Measurements from ENCODE around the gene TXNRD2.
A peak's percentile ranks its signal among the peaks of the same experiment; 100 is the strongest.

The TXNRD2 gene

DNA sequence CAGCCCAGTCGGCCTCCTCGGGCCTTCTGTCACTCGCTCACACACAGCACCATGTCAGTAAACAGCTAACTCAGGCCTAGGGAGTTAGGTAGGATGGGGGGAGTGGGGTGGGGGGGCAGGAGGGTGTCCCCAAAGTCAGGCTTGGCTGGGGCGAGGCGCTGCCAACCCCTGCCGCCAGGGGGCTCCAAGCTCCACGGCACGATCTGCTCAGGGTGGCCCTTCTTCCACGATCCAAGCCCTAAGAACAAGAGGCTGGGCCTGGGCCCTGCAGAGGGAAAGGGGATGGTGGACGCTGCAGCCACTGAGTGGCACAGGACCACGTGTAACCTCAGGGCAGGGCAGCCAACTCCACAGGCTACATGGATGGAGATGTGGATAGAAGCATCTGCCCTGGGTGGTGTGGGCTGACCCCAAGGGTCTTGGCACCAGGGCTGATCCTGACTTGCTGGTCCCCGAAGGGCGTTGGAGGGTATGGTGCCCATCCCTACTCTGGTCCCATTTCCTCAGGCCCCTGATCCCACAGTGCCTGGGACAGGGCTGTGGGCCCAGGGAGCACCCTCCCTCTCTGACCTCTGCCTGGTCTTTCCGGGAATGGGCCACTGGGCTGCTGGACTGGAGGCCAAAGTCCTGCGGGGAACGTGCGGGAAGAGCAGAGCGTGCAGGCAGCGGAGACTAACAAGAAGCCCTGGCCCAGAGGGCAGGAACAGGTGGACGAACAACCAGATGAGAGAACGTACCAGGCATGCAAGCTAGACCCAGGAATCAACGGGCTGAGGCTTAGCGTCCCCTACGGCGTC is 29.1 kb upstream of the TXNRD2 start:
- FAIRE-seq (peak; percentile 81), DNase-seq (ENCODE audit: insufficient read length) (peak; percentile 96)
- no peak for TF ChIP-seq POLR2AphosphoS5 (IDR thresholded peaks at IDR 0.05; ENCODE audit: low read depth, low read length)
- no peak for TF ChIP-seq POLR2A (IDR thresholded peaks at IDR 0.05; ENCODE audit: low read depth, low read length)
- TF ChIP-seq TAF1 (IDR thresholded peaks at IDR 0.05; ENCODE audit: borderline replicate concordance, low read depth, low read length): no peak

DNA sequence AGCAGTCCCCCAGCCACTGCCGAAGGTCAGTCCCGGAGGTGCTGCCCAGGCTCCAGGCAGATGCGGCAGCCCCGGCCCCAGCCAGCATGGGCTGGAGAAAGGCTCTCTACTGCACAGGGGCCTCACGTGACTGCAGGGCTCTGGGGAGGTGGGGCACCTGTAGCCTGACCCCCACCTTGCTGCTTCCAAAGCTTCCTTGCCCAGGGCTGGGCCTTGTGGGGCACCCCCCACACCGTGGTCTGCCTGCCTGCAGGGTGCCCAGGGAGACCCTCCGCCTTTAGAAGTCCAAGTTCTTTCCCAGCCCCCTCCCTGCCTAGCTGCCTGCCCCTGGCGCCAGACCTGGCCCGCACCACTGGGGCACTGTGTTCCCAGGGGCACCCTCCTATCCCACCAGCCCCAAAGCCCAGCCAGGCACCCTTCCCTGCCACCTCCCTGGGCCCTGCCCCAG is 28.4 kb upstream of the TXNRD2 start:
- DNase-seq (ENCODE audit: insufficient read length) (no peak), FAIRE-seq (no peak)
- TF ChIP-seq POLR2A (IDR thresholded peaks at IDR 0.05; ENCODE audit: low read depth, low read length) (no peak), TAF1 (IDR thresholded peaks at IDR 0.05; ENCODE audit: borderline replicate concordance, low read depth, low read length) (no peak), POLR2AphosphoS5 (IDR thresholded peaks at IDR 0.05; ENCODE audit: low read depth, low read length) (no peak)

DNA sequence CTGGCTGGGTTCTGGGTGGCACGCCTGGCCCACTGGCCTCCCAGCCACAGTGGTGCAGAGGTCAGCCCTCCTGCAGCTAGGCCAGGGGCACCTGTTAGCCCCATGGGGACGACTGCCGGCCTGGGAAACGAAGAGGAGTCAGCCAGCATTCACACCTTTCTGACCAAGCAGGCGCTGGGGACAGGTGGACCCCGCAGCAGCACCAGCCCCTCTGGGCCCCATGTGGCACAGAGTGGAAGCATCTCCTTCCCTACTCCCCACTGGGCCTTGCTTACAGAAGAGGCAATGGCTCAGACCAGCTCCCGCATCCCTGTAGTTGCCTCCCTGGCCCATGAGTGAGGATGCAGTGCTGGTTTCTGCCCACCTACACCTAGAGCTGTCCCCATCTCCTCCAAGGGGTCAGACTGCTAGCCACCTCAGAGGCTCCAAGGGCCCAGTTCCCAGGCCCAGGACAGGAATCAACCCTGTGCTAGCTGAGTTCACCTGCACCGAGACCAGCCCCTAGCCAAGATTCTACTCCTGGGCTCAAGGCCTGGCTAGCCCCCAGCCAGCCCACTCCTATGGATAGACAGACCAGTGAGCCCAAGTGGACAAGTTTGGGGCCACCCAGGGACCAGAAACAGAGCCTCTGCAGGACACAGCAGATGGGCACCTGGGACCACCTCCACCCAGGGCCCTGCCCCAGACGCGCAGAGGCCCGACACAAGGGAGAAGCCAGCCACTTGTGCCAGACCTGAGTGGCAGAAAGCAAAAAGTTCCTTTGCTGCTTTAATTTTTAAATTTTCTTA is 27.7 kb upstream of the TXNRD2 start:
- TF ChIP-seq TAF1 (IDR thresholded peaks at IDR 0.05; ENCODE audit: borderline replicate concordance, low read depth, low read length) (no peak), POLR2A (IDR thresholded peaks at IDR 0.05; ENCODE audit: low read depth, low read length) (no peak), POLR2AphosphoS5 (IDR thresholded peaks at IDR 0.05; ENCODE audit: low read depth, low read length) (no peak)
- DNase-seq (ENCODE audit: insufficient read length) (no peak), FAIRE-seq (no peak)

DNA sequence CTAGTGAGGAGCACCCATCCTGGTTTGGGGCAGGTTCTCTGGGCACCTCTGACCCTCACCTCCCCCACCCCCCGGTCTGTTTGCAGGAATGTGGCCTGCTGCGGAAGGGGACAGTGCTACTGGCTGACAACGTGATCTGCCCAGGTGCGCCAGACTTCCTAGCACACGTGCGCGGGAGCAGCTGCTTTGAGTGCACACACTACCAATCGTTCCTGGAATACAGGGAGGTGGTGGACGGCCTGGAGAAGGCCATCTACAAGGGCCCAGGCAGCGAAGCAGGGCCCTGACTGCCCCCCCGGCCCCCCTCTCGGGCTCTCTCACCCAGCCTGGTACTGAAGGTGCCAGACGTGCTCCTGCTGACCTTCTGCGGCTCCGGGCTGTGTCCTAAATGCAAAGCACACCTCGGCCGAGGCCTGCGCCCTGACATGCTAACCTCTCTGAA is 26.9 kb upstream of the TXNRD2 start:
- no peak for DNase-seq (ENCODE audit: insufficient read length)
- no peak for FAIRE-seq
- TF ChIP-seq TAF1 (IDR thresholded peaks at IDR 0.05; ENCODE audit: borderline replicate concordance, low read depth, low read length): no peak
- no peak for TF ChIP-seq POLR2AphosphoS5 (IDR thresholded peaks at IDR 0.05; ENCODE audit: low read depth, low read length)
- no peak for TF ChIP-seq POLR2A (IDR thresholded peaks at IDR 0.05; ENCODE audit: low read depth, low read length)

DNA sequence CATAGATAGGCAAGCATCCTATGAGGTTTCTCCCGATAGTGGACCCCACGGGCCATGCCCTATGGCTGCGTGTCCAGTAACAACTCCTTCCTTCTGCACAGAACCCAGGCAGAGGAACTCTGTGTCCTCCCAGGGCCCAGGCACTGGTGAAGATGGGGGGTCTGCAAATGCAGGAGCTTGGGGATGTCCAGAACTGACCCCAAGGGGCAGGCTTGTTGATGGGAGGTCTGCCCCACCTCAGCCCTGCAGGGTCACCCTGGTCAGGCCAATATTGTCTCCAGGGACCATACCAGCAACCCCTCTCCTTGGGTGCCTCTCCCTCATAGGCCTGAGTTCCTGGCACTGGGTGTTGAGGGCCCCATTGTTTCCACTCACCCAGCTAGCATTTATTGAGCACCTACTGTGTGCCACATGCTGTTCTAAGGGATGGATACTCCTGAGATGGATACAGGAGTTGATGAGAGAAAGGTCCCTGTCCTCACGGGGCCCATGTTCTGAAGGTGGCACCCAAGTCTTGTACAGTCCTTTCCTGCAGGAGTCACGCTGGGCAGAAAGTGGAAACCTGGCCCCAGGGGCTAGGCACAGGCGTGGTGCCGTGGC is 26.3 kb upstream of the TXNRD2 start:
- DNase-seq (ENCODE audit: insufficient read length) (no peak), FAIRE-seq (no peak)
- TF ChIP-seq TAF1 (IDR thresholded peaks at IDR 0.05; ENCODE audit: borderline replicate concordance, low read depth, low read length) (no peak), POLR2AphosphoS5 (IDR thresholded peaks at IDR 0.05; ENCODE audit: low read depth, low read length) (no peak)

DNA sequence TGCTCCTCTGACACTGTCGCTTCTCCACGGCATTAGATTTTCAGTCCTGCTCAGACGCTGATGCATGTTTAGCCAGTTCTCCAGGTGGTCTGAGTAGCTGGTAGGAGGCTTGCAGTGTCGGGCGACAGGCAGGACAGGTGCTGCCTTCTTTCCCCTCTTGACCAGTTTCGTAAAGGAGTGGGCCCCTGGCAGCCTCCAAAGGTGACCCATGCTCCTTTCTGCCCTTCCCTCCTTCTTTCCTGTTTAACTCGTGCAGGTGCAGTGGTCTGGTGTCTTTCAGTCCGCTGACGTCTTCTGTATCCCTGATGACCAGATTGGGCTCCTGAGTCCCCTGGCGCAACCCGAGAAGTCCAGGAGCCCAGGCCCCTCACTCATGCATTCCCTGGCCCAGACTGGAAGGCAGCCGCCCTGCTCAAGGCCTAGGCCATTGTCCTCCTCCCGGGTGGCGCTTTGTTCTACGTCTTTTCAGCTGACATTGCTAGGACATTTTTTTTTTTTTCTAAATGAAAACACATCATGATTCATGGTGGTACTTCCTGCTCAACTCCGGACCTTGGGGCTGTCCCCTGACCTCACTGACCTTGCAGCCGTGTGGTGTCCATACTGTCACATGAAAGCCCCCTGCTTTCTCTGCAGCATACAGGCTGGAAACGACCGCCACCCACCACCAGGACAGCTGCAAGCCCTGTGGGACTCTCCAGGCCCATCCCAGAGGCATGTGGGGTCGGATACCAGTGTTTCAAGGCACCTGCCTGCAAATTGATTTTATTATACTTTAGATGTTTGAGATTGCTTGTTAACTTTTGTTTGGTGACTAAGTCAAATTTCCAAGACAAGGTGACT is 25.5 kb upstream of the TXNRD2 start:
- FAIRE-seq (no peak), DNase-seq (ENCODE audit: insufficient read length) (no peak)
- TF ChIP-seq TAF1 (IDR thresholded peaks at IDR 0.05; ENCODE audit: borderline replicate concordance, low read depth, low read length) (no peak), POLR2AphosphoS5 (IDR thresholded peaks at IDR 0.05; ENCODE audit: low read depth, low read length) (no peak), POLR2A (IDR thresholded peaks at IDR 0.05; ENCODE audit: low read depth, low read length) (no peak)

DNA sequence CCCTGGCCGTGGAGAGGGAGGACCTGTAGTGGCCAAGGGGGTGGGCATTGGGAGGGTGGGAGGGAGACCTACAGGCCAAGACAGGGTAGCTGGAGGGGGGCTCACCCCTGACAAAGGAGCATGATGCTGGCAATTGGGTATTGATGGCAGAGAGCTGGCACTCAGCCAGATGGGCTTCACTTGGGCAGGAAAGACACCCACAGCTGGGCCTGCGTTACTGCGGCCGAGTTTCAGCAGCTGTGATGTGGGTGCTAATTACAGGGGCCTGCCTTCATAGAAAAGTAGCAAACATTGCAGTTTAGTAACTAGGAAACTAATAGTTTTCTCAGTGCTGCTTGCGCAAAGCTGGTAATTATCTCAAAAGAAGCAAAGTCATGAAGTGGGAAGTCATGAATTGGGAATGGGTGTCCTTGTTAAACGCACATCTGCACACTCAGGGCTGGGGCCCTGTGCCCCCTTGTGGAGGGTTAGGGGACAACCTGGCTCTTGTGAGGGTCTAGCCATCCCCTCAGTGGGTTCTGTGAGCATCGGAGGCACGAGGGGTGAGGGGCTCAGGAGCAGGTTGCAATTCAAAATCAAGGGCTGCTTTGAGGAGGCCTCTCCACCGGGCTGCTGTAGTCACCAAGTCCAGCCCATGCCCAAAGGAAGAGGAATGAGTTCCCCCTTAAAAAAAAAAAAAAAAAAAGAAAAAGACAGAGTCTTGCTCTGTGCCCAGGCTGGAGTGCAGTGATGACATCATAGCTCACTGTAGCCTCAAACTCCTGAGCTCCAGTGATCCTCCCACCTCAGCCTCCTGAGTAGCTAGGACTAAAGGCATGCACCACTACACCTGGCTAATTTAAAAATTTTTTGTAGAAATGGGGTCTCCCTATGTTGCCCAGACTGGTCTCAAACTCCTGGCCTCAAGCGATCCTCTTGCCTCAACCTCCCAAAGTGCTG is 24.4 kb upstream of the TXNRD2 start:
- DNase-seq (ENCODE audit: insufficient read length): no peak
- TF ChIP-seq POLR2A (IDR thresholded peaks at IDR 0.05; ENCODE audit: low read depth, low read length) (no peak), TAF1 (IDR thresholded peaks at IDR 0.05; ENCODE audit: borderline replicate concordance, low read depth, low read length) (no peak), POLR2AphosphoS5 (IDR thresholded peaks at IDR 0.05; ENCODE audit: low read depth, low read length) (no peak)
- FAIRE-seq: no peak

DNA sequence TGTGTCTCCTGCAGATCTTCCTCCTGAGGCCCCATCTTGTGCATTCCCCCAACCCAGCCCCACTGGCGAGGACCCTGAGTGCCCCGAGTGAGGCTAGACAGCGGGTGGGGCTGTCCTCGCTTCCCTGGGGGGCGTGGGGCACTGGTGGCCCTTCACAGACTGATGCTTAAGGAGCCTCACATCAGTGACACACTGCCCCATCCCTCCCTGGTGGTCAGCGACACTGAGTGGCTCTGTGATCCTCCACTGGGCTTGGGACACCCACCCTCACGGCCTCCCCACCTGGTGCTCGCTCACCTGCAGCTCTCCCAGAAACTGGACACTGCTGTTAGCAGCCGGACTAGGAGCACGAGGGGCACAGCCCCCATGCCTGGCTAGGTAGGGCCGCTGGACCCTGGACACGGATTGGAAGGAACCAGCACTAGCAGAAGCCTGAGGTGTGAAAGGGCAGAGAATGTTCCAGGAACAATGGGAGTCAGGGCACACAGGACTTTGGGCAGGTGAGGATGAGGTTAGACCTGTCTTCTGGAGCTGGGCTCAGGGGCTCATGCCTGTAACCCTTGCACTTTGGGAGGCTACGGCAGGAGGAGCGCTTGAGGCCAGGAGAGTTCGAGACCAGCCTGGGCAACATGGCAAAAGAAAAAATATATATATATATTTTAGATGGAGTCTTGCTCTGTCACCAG is 23.2 kb upstream of the TXNRD2 start:
- no peak for DNase-seq (ENCODE audit: insufficient read length)
- FAIRE-seq: no peak
- TF ChIP-seq TAF1 (IDR thresholded peaks at IDR 0.05; ENCODE audit: borderline replicate concordance, low read depth, low read length) (no peak), POLR2A (IDR thresholded peaks at IDR 0.05; ENCODE audit: low read depth, low read length) (no peak), POLR2AphosphoS5 (IDR thresholded peaks at IDR 0.05; ENCODE audit: low read depth, low read length) (no peak)

DNA sequence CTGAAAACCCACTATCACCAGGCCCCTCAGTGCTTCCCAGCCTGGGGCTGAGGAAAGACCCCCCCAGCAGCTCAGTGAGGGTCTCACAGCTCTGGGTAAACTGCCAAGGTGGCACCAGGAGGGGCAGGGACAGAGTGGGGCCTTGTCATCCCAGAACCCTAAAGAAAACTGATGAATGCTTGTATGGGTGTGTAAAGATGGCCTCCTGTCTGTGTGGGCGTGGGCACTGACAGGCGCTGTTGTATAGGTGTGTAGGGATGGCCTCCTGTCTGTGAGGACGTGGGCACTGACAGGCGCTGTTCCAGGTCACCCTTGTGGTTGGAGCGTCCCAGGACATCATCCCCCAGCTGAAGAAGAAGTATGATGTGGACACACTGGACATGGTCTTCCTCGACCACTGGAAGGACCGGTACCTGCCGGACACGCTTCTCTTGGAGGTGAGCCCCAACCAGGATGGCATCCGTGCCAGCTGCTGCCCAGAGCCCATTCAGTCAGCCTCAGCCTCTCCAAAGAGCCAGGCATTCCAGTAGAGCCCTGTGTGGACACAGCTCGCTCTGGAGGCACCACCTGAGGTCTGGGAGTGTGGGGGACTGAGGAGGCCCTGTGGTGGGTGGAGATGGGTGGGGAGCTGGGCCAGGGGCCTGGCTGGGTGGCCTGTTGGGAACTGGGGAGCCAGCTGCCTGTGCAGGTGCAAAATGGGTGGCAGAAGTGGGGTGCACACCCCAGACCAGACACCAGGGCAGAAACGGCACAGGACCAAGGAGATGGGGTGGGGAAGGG is 22.4 kb upstream of the TXNRD2 start:
- no peak for TF ChIP-seq TAF1 (IDR thresholded peaks at IDR 0.05; ENCODE audit: borderline replicate concordance, low read depth, low read length)
- peak; percentile 25; the same call in 1 of the 2 replicates for TF ChIP-seq POLR2A (IDR thresholded peaks at IDR 0.05; ENCODE audit: low read depth, low read length)
- DNase-seq (ENCODE audit: insufficient read length) (no peak), FAIRE-seq (no peak)
